GM23338 (cell line): ENCODE data around the gene DPYD. TPM values are rescaled to one million over a fixed set of nuclear protein-coding genes. Genes with fewer than 3 reads are reported as not detected.

Source experiments
- ATAC-seq: fragments of 200-7000 bp; cut with Tn5 transposase; 3 replicates; pipeline ENCODE4 v1.9.1; 2020
- DNase-seq: peaks from one replicate; pipeline ENCODE4 v3.0.0-alpha.2; 2015; ENCODE audit warnings: low spot score
- H2AFZ ChIP-seq: fragments of 200-600 bp; sonication (generic); 2 replicates; pipeline ENCODE4 v1.8.0; 2016; ENCODE audit warnings: antibody characterized with exemption, mild to moderate bottlenecking, moderate library complexity
- H3F3A ChIP-seq: fragments of 200-600 bp; sonication (generic); replicated peaks from 2 replicates; pipeline ENCODE4 v1.8.0; 2017; ENCODE audit warnings: antibody characterized with exemption, mixed run types, low read depth
- H3K27ac ChIP-seq: fragments of 200-600 bp; sonication (generic); 2 replicates; pipeline ENCODE4 v1.6.1; 2016; ENCODE audit warnings: low read depth
- H3K27me3 ChIP-seq: fragments of 200-600 bp; sonication (generic); 2 replicates; pipeline ENCODE4 v1.8.0; 2016; ENCODE audit warnings: mild to moderate bottlenecking, mixed run types, moderate library complexity; ENCODE audit not compliant: insufficient read depth
- H3K36me3 ChIP-seq: fragments of 200-600 bp; sonication (generic); 2 replicates; pipeline ENCODE4 v1.8.0; 2016; ENCODE audit warnings: mild to moderate bottlenecking; ENCODE audit not compliant: insufficient read depth
- H3K4me1 ChIP-seq: fragments of 200-600 bp; sonication (generic); 2 replicates; pipeline ENCODE4 v1.8.0; 2016; ENCODE audit warnings: mild to moderate bottlenecking, moderate library complexity; ENCODE audit not compliant: insufficient read depth
- H3K4me2 ChIP-seq: fragments of 200-600 bp; sonication (generic); 2 replicates; pipeline ENCODE4 v1.7.1; 2017; ENCODE audit warnings: mixed run types
- H3K4me3 ChIP-seq: fragments of 200-600 bp; sonication (generic); 2 replicates; pipeline ENCODE4 v1.6.1; 2016; ENCODE audit warnings: mixed run types
- H3K79me2 ChIP-seq: fragments of 200-600 bp; sonication (generic); replicated peaks from 2 replicates; pipeline ENCODE4 v1.8.0; 2017; ENCODE audit warnings: mild to moderate bottlenecking; ENCODE audit not compliant: insufficient read depth
- H3K9me2 ChIP-seq: fragments of 200-600 bp; sonication (generic); 2 replicates; pipeline ENCODE4 v1.8.0; 2017; ENCODE audit not compliant: insufficient read depth
- H4K20me1 ChIP-seq: fragments of 200-600 bp; sonication (generic); replicated peaks from 2 replicates; pipeline ENCODE4 v1.8.0; 2017; ENCODE audit warnings: mild to moderate bottlenecking; ENCODE audit not compliant: insufficient read depth
- H3K27ac Mint-ChIP-seq: 2 replicates; pipeline ENCODE4 v1.8.0; 2020; ENCODE audit warnings: inconsistent platforms, mild to moderate bottlenecking, moderate library complexity, mixed read lengths
- H3K27me3 Mint-ChIP-seq: 3 replicates; pipeline ENCODE4 v1.8.0; 2022; ENCODE audit warnings: low read depth, mild to moderate bottlenecking, moderate library complexity, mixed read lengths, inconsistent platforms; ENCODE audit not compliant: insufficient read depth, poor library complexity
- H3K36me3 Mint-ChIP-seq: 3 replicates; pipeline ENCODE4 v1.8.0; 2021; ENCODE audit warnings: low read depth, mild to moderate bottlenecking, inconsistent platforms, moderate library complexity, mixed read lengths
- H3K4me1 Mint-ChIP-seq: 3 replicates; pipeline ENCODE4 v1.8.0; 2020; ENCODE audit warnings: mild to moderate bottlenecking, inconsistent platforms, mixed read lengths
- H3K4me3 Mint-ChIP-seq: 3 replicates; pipeline ENCODE4 v1.8.0; 2021; ENCODE audit warnings: moderate library complexity, mild to moderate bottlenecking, inconsistent platforms, mixed read lengths
- H3K9me3 Mint-ChIP-seq: 3 replicates; pipeline ENCODE4 v1.8.0; 2020; ENCODE audit warnings: moderate library complexity, mild to moderate bottlenecking, inconsistent platforms, mixed read lengths
- CREB1 ChIP-seq: fragments of 250-450 bp; sonication (Bioruptor Pico); IDR thresholded peaks from 2 replicates; pipeline ENCODE4 v1.5.0; 2020; ENCODE audit warnings: low read depth, mild to moderate bottlenecking, moderate library complexity
- EZH2phosphoT487 ChIP-seq: fragments of 200-600 bp; sonication (generic); IDR thresholded peaks from one replicate; pipeline ENCODE4 v1.8.1; 2018; ENCODE audit warnings: antibody characterized with exemption; ENCODE audit not compliant: unreplicated experiment
- JUNB ChIP-seq: IDR thresholded peaks from one replicate; pipeline ENCODE4 v1.6.1; 2016; ENCODE audit warnings: antibody characterized with exemption; ENCODE audit not compliant: unreplicated experiment
- NANOG ChIP-seq: IDR thresholded peaks from 2 replicates; pipeline ENCODE4 v1.6.1; 2016; ENCODE audit warnings: antibody characterized with exemption, borderline replicate concordance
- polyA plus RNA-seq: library from polyadenylated mRNA; unstranded; fragments of >200 nt; fragmentation: Nextera tagmentation; extraction: Ambion mirVana; gene quantifications from 2 replicates; pipeline ENCODE4 v1.2.1, GENCODE V29; 2016
- total RNA-seq: library from RNA; depleted of rRNA; stranded (reverse); fragments of >200 nt; shearing (Covaris generic); gene quantifications from 2 replicates; pipeline ENCODE4 v1.2.3, GENCODE V29; 2014
- TF ChIP-seq, protein P1 (sequence below): IDR thresholded peaks from one replicate; pipeline ENCODE4 v1.6.1; 2018; ENCODE audit warnings: antibody characterized with exemption; ENCODE audit not compliant: unreplicated experiment
- TF ChIP-seq, protein P2 (sequence below): IDR thresholded peaks from 2 replicates; pipeline ENCODE4 v1.6.1; 2016; ENCODE audit warnings: antibody characterized with exemption
- TF ChIP-seq, protein P3 (sequence below), 2 experiments: fragments of 200-600 bp in 1 of 2; sonication (generic) in 1 of 2; conservative IDR thresholded peaks; 2 replicates each; pipeline versions ENCODE4 v1.5.1 to v1.6.1; 2016 to 2017; ENCODE audit warnings: antibody characterized with exemption in 2 of 2, low read depth in 2 of 2, mild to moderate bottlenecking in 2 of 2, moderate library complexity in 1 of 2

Gene DPYD
- total and polyA plus RNA-seq, 2 experiments from 2014 or later = 0.50 to 1.6 TPM

DNA sequence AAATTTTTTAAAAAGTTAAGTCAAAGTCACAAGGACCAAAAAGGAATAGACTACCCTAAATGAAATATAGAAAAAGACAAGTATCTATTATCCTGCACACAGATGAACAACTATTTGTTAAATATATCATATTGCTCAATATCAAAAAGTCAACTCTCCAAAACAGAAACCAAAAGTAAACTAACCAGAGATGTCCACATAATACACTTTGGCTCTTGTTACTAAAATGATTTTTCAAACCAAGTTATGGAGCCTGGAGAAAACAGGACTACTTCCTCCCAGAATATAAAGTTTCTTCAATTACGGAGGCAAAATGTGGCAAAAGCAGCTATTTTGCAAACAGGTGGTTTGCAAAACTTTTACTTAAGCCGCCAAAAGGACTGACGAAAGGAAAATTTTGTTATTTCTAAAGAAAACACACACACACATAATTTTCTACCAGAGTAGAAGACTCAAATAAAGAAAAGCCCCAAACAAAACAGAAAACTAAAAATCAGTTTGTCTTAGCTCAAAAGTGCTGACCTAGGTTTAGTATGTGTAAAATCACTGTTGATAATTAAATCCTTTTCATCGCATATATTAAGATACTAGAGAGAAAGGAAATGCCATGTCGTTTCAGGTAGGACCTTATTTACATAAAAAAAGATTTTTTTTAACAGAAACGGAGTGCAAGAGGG lies 1.1 kb downstream of the DPYD start (continued):
- TF ChIP-seq, protein P1, sequence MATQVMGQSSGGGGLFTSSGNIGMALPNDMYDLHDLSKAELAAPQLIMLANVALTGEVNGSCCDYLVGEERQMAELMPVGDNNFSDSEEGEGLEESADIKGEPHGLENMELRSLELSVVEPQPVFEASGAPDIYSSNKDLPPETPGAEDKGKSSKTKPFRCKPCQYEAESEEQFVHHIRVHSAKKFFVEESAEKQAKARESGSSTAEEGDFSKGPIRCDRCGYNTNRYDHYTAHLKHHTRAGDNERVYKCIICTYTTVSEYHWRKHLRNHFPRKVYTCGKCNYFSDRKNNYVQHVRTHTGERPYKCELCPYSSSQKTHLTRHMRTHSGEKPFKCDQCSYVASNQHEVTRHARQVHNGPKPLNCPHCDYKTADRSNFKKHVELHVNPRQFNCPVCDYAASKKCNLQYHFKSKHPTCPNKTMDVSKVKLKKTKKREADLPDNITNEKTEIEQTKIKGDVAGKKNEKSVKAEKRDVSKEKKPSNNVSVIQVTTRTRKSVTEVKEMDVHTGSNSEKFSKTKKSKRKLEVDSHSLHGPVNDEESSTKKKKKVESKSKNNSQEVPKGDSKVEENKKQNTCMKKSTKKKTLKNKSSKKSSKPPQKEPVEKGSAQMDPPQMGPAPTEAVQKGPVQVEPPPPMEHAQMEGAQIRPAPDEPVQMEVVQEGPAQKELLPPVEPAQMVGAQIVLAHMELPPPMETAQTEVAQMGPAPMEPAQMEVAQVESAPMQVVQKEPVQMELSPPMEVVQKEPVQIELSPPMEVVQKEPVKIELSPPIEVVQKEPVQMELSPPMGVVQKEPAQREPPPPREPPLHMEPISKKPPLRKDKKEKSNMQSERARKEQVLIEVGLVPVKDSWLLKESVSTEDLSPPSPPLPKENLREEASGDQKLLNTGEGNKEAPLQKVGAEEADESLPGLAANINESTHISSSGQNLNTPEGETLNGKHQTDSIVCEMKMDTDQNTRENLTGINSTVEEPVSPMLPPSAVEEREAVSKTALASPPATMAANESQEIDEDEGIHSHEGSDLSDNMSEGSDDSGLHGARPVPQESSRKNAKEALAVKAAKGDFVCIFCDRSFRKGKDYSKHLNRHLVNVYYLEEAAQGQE = no peak
- TF ChIP-seq NANOG (no peak), JUNB (no peak), EZH2phosphoT487 (no peak)

DNA sequence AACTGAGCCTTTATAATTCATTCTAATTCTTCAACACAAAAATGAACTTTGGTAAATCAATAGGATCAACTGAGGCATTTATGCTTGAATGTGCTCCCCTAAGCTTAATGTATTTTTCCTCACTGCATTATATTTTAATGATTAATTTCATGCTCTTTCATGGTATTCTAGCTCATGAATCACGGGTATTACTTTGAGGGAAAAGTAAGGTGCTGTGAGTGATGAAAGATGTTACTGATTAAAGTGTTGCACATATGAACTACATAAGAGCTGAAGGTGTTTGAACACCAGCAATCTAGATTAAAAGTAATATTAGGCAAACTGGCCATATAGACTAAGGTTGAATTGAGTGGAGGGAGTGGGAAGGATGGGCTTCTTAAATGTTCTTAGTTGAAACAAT lies 1.9 kb downstream of the DPYD start:
- DNase-seq (no peak), ATAC-seq (no peak)
- Mint-ChIP-seq H3K27ac (no peak overlapping the region), H3K9me3 (no peaks in the 10 kb centered on the region), H3K4me1 (peaks cover 21% of the 10 kb centered on the region), H3K4me3 (no peak overlapping the region), H3K36me3 (no peaks in the 10 kb centered on the region), H3K27me3 (peaks cover 2% of the 10 kb centered on the region)
- H3F3A ChIP-seq = no peaks in the 10 kb centered on the region
- H4K20me1 ChIP-seq = no peaks in the 10 kb centered on the region
- H3K36me3 ChIP-seq = no peaks in the 10 kb centered on the region
- no peak overlapping the region for H3K27ac ChIP-seq
- H3K4me2 ChIP-seq = no peak overlapping the region
- H3K4me1 ChIP-seq = peaks cover 10% of the 10 kb centered on the region
- H2AFZ ChIP-seq = no peak overlapping the region
- no peaks in the 10 kb centered on the region for H3K79me2 ChIP-seq
- TF ChIP-seq, protein P2, sequence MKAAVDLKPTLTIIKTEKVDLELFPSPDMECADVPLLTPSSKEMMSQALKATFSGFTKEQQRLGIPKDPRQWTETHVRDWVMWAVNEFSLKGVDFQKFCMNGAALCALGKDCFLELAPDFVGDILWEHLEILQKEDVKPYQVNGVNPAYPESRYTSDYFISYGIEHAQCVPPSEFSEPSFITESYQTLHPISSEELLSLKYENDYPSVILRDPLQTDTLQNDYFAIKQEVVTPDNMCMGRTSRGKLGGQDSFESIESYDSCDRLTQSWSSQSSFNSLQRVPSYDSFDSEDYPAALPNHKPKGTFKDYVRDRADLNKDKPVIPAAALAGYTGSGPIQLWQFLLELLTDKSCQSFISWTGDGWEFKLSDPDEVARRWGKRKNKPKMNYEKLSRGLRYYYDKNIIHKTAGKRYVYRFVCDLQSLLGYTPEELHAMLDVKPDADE = no peak
- TF ChIP-seq, protein P3, sequence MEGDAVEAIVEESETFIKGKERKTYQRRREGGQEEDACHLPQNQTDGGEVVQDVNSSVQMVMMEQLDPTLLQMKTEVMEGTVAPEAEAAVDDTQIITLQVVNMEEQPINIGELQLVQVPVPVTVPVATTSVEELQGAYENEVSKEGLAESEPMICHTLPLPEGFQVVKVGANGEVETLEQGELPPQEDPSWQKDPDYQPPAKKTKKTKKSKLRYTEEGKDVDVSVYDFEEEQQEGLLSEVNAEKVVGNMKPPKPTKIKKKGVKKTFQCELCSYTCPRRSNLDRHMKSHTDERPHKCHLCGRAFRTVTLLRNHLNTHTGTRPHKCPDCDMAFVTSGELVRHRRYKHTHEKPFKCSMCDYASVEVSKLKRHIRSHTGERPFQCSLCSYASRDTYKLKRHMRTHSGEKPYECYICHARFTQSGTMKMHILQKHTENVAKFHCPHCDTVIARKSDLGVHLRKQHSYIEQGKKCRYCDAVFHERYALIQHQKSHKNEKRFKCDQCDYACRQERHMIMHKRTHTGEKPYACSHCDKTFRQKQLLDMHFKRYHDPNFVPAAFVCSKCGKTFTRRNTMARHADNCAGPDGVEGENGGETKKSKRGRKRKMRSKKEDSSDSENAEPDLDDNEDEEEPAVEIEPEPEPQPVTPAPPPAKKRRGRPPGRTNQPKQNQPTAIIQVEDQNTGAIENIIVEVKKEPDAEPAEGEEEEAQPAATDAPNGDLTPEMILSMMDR (conservative IDR thresholded peaks at IDR 0.05; ENCODE audit: low read depth in 2 of 2) = no peak
- TF ChIP-seq CREB1 (CRISPR knock-in tag) = no peak
- no peak overlapping the region for H3K4me3 ChIP-seq
- H3K27me3 ChIP-seq = peaks cover 21% of the 10 kb centered on the region
- no peaks in the 10 kb centered on the region for H3K9me2 ChIP-seq
